D721Med (cell line): ENCODE measurements around the gene PCIF1.
"Not testable (repeated sequence)": the region's sequence is repeated elsewhere in the genome, so short reads cannot be mapped to it uniquely, and the experiment has no call there.

Experiments used
- DNase-seq: peaks from one replicate; pipeline ENCODE4 v3.0.0; 2011; ENCODE audit warnings: low spot score; ENCODE audit not compliant: insufficient read length
- FAIRE-seq: peaks from 2 replicates; lab custom pipeline; 2011; peaks lifted over from hg19 to GRCh38; lab: Jason Lieb, UNC
- TF ChIP-seq, protein P1 (sequence below): IDR thresholded peaks from 2 replicates; pipeline ENCODE4 v1.5.1; 2012; ENCODE audit warnings: mild to moderate bottlenecking, control low read depth; ENCODE audit not compliant: insufficient read depth; ENCODE audit errors: missing control alignments

The PCIF1 gene

DNA sequence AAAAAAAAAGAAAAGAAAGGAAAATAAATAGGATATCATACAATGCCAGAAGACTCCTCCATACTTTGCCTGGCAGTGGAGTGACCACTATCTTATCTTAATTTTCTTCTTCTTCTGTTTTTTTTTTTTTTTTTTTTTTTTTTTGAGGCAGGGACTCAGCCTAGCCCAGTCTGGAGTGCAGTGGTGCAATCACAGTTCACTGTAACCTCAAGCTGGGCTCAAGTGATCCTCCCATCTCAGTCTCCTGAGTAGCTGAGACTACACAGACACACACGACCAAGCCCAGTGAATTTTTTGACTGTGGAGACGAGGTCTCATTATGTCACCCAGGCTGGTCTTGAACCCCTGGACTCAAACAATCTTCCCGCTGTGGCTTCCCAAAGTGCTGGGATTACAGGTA is 57.1 kb downstream of the PCIF1 start:
- TF ChIP-seq, protein P1, sequence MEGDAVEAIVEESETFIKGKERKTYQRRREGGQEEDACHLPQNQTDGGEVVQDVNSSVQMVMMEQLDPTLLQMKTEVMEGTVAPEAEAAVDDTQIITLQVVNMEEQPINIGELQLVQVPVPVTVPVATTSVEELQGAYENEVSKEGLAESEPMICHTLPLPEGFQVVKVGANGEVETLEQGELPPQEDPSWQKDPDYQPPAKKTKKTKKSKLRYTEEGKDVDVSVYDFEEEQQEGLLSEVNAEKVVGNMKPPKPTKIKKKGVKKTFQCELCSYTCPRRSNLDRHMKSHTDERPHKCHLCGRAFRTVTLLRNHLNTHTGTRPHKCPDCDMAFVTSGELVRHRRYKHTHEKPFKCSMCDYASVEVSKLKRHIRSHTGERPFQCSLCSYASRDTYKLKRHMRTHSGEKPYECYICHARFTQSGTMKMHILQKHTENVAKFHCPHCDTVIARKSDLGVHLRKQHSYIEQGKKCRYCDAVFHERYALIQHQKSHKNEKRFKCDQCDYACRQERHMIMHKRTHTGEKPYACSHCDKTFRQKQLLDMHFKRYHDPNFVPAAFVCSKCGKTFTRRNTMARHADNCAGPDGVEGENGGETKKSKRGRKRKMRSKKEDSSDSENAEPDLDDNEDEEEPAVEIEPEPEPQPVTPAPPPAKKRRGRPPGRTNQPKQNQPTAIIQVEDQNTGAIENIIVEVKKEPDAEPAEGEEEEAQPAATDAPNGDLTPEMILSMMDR, result no peak
- FAIRE-seq (no peak), DNase-seq (no peak)

DNA sequence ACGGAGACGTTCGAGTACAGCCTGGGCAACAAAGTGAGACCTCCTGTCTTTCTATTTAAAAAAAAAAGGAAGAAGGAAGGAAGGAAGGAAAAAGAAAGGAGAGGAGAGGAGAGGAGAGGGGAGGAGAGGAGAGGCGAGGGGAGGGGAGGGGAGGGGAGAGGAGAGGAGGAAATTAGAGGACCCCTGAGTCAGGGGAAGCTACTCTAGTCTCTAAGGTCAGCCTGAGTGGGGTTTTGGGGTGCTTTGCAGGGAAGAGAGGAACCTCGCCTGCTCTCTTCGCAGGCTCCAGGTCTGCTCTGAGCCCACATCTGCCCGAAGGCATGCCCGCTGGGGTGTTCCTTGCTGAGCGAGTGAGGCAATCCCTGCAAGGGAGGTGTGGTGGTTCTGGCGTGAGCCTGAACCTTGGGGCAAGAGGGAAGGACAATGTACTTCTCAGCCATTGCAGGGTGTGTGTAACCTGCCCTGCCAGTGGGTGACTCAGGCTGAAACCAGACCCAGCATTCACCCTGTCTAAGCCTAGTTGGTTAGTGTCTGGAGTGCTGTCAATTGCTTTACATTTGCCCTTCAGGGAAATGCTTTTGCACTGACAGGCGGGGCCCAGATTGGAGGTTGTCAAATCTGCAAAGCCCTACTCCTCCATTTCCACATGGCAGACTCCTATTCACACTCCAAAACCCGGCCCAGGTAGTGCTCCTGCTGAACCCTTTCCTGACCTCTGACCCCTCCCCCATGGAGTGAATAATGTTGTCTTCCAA is 58.9 kb downstream of the PCIF1 start:
- FAIRE-seq (no peak), DNase-seq (no peak)
- TF ChIP-seq, protein P1, result no peak

DNA sequence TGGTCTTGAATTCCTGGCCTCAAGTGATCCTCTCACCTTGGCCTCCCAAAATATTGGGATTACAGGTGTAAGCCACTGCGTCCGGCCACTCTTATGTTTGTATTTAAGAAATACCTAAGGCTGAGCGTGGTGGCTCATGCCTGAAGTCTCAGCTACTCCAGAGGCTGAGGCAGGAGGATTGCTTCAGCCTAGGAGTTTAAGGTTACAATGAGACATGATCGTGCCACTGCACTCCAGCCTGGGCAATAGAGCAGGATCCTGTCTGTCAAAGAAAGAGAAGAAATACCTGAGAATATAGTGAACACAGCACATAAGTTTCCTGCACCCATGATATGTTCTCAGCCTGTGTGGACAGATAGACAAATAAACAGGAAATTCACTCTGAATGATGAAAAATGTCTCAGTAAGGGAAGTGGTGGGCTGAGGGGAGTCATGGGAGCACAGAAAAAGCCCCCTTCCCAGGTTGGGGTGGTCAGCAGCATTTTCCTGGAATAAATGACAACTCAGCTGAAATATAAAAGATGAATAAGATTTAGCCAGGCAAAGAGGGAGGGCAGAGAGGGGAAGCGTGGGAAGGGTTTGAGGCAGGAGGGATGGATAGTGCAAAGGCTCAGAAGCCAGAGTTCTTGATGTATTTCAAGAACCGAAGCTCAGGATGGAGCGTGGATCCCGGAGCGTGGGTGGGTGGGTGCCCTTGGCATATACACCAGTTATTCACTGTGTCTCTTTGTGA is 60.4 kb downstream of the PCIF1 start:
- TF ChIP-seq, protein P1, result no peak
- no peak for FAIRE-seq
- no peak for DNase-seq

DNA sequence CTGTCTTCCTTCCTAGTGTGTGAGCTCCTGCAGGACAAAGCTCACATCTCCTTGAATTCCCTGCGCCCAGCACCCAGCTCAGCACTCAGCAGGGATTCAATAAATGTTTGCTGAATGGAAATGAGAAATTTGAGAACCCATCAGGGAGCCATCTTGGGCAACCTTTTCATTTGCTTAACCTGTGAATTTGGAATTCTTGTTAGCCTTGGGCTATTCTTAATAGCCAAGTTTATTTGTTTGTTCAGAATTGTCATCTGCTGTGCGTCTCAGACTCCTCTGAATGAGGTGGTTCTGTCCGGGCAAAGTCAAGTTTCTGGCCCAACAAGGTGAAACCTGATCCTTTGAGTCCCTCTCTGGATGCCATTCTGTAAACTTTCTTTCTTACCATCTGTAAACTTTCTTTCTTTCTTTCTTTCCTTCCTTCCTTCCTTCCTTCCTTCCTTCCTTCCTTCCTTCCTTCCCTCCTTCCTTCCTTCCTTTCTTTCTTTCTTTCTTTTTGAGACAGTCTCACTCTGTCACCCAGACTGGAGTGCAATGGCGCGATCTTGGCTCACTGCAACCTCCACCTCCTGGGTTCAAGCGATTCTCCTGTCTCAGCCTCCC is 61.1 kb downstream of the PCIF1 start:
- DNase-seq, FAIRE-seq: not testable (repeated sequence)

DNA sequence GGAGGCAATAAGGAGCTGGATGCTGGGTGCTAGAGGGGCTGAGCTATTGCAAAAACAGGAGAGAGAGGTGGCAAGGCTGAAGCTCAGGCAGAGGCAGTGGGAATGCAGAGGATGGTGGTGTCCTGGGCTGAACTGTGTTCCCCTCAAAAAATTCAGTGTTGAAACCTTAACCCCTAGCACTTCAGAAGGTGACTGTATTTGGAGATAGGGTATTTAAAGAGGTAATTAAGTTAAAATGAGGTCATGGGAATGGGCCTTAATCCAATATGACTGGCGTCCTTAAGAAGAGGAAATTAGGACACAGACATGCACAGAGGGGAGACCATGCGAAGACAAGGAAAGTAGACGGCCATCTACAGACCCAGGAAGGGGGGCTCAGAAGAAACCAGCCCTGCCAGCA is 62.7 kb downstream of the PCIF1 start:
- FAIRE-seq, result no peak
- DNase-seq, result no peak
- TF ChIP-seq, protein P1, result no peak
